Islet precursor cell (in vitro differentiated cells): ENCODE measurements around the gene VAPA.

Experiments
- DNase-seq: peaks from one replicate; pipeline ENCODE4 v3.0.0-alpha.2; 2018

VAPA gene

DNA sequence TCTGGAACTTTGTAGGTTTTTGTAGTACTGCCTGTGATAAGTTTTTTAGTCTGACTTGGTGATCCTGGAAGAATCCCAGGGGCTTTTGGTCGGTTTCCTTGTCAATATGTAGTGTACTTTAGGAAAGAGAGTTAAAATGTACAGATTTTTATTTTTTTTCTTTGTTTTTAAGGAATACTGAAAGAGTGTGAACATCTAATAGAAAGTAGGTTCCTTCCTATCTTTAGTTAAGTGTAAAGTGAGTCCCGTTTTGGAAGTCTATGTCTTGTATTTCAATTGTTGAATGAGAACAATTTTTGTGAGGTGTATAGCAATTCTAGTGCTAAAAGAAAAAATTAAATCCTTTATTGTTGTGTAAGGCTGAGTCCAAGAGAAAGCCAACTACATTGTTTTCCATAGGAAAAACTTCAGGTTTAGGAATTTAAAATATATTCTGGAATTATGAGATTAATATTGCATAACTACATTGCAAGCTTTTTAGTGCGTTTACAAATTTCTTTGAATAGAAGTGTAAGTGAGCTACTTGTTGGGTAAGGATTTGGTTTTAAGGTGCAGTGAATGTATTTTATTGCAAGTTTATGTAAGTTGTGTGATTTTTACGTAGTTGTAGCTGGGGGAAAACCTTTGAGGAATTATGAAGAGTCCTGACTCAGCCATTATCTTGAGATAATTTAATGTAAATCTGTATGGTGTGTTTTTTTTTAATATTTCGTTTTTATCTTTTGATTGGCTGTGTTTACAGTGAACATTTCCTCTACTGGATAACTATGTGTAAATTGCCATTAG, 1.7 kb downstream of the VAPA start:
- no peak for DNase-seq

DNA sequence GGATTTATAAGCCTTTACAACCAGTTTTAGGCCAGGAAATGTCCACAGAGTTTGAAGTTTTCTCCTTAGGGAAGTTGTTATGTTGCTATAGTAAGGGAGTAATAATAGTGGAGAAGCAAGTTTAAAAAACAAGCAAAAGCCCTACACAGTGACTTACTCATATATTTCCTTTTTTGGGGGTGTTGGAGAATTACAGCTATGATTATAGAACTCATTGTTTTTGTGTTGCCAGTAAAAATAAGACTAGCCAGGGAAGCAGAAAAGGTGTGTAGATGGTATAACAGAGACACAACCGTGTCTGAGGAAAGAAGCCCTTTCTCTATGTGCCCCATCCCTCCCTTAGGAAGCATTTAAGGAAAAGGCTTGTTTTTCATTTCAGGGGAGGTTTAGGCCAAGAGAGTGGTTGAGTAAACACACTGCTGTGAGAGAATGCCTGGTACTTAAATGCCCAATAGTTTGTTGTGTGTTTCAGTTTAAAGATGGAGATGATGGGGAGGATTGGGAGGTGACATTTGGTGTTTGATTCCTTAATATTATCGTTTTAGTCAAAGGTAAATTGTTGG, 2.3 kb downstream of the VAPA start:
- DNase-seq, result no peak

DNA sequence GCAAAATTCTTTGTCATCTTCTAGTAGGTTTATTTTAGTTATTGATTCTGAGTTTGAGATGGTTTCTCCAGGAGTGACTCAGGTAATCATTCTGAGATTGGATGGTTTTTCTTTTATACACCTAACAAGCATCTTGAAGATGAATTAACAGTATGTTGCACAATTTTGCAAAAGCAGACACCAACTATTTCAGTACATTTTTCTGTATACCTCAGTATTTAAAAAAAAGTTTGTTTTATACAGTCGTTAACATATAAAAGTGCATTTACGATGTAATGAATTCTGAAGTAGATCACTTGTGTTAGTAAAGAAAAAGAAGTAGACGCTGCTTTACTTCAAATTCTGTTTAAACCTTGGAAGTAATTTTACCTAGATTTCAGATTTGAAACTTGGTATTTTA, 3.0 kb downstream of the VAPA start:
- DNase-seq, result no peak

DNA sequence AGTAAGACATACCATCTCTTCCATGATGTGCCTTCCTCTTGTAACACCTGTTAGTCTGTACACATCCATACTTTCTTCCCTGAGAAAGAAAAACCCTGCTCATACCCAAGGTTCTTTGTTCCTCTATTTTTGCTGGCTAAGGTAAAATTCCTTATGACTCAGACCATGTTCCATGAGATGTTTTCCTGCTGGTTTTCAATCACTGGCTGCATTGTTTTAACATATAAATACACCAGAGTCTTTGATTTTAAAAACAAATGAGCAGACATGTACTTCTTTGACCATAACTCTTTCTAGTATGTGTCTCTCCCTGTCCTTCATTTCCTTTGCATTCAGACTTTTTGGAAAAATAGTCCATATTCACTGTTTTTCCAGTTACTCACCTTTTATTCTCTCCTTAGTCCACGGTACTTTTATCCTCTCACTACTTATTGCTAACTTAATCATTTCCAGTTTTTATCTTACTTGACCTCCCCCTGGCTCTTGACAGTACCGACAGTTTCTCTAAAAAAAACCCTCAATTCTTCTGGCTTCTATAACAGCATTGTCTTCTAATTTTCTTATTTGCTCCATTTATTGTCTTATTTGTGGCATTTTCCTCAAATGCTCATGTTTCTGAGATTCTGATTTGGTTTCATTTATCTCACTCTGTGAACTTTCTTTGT, 4.3 kb downstream of the VAPA start:
- DNase-seq, result no peak

DNA sequence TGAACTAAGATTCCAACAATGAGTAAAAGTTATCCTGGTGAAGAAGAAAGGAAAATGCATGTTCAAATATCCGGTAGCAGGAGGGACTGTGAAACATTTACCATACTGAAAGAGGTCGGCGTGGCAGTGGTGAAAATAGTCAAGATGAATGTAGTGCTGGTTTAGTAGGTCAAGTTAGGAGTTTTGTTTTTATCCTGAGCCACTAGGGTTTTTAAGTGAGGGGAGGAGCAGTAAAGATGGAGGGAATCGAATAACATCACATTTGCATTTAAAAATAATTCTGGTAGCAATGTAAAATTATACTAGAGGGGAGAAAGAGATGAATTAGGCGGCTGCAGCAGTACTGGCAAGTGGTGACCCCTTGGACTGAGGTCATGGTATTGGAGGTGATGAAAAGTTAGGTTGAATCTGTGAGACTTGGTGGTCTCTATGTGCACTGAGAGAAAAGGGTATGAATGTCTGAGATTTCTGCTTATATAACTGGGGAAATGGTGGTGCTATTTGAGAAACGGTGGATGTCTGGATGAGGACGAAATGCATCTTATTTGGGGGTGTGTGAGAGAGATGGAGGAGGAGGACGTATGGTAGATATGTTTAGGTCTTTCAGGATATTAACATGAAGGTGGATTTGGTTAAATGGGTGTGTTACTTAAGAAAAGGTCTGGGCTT, 5.9 kb downstream of the VAPA start:
- no peak for DNase-seq

DNA sequence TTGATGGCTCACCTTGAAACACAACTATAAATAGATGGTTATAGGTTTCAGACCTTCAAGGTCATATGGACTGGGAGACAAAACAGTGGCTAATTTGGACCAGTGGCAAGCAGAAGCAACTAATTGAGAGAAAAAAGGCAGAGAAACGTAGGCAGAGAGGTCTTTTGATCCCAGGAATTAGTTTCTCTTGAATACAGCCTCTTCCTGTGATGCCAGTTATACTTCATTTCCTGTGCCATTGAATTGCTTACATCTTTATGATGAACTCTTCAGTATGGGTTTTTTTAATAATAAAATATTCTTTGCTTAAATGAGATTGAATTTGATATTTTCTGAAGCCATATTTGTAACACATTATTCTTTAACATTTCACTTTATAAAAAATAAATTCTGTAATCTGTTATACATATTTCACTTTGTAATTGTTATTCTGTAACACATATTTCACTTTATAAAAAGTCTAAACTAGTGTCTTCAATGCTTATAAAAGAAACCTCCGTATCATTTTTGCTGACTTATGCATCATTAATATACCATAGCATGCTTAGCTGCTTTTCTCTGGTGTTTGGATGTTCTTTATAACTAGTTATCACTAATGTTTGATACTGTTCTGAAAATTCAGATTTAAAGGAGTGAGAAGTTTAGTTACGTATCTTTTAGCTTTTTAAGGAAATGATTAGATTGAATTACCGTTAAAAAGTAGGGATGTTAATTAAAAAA, 8.9 kb downstream of the VAPA start:
- DNase-seq, result no peak

DNA sequence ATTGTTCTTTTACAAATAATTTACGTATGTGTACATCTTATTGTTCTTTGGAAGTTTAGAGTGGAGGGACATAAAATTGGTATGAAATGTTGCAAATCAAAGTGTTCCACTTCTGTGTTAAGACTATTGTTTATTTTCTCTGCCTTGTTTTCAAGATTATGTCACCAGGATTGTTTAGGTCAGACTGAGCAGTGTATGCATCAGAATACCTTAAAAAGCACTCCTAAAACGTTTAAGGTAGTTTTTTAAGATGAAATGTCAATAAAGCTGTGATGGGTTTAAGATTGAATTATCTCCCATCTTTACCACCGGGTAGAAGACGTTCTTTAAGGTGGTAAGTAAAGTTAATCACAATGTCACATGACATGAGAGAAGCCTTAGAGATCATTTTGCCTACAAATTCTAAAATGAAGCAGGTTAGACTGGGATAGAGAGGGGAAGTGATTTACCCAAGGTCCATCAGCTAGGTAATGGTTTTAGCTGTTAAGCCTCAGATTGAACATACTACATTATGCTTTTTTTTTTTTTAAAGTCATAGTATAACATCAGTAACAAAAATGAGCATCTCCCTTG, 10.6 kb downstream of the VAPA start:
- DNase-seq, result no peak

DNA sequence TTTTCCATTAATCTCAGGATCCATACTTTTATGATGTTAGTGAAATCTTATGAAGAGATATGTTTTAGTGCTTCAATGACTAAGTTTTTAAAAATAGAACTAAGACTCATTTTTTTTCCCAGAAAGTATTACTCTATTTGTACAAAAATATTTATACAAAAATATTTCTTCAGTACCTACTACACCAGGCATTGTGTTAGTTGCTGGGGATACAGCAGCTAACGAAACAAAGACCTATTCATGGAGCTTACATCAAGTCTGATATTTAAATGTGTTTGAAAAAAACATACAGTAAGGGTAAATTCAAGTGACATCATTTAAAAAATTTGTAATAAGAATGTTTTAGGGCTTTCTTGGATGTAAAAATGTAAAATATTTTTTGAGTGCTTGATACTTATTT, 11.6 kb downstream of the VAPA start:
- DNase-seq, result no peak

DNA sequence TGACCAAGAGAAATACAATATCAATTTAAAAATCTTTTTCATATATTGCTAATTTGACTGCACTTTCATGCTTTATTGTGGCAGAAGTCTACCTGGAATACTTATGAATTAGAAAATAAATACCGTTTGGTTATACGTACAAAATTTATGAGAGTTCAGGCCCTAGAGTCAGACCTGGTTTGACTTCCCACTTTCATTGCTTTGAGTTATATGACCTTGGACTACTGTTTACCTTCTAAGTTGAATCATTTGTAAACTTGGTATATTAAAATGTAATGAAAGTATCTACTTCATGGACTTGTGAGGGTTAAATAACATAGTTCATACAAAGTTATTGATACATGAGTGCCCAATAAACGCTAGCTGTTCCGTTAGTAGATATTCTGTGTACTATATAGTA, 12.0 kb downstream of the VAPA start:
- DNase-seq, result no peak

DNA sequence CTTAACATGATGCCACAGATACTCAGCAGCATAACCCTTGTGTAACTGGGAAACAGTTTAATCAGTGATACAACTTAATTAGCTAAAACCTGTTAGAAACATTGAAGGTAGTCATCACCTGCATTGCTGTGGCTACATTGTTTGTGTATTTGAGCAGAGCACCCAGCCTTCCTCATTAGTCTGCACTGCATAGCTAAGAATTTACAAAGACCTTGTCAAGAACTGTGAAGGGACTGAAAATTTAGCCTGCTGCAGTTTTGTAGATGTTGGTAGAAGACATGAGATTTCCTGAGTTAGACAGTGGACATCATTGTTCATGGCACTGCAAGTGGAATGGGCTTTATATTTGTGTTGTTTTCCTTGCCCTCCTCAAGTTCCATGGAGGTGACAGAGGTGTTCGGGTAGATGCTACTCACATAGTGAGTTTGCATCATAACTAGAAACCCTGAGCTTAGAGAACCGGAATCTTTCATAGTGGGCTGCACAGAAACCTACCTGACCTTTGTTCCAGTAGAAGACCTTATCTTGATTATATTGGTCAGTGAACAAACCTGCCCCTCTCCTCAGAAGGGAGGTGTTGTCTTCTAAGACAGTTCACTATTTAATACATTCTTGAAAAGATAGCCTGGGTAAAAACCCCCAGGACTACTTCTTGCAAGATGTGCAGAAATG, 12.5 kb downstream of the VAPA start:
- no peak for DNase-seq

DNA sequence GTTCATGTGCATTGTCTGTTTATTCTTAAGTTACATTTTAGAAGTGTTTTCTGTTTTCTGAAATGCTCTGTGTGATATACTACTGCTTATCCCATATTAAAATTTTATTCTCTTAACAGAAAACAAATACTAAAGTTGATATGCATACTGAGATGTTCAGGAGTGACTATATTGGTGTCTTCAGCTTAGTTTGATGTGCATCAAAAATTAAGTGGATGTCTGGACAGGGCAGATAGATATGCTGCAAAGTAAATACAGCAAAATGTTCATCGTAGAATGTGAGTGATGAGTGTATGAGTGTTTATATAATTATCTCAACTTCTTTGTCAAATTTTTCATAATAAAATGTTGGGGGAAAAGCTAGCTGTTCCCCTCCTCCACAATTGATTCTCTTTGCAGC, 13.2 kb downstream of the VAPA start:
- no peak for DNase-seq

DNA sequence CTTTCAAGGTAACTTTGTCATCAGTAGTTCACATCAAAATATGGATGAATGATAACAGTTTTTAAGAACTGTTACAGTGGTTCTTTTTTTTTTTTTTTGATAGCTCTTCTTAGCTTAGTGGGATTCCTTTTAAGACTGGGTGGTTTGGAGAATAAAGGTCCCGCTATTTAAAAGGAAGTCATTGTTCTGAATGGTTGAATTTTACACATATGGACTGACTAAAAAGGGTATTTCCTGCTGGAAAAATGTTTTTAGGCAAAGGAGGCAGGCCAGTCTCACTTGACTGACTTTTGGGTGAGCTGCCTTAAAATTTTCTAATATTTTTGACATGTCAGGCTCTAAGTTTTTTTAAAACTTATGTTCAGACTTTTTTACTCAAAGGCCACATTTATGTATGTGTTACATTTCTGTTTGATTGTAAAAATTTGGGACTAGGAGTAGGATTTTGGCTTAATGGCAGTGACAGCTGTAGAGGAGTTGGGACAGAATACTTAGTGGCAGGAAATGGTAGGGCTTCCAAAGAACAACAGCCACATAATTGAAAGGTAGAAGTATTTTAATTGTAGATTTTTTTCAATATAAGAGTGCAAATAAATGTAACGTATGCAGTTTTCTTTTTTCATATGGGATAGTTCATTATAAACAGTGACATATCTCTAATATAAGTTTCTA, 13.7 kb downstream of the VAPA start:
- DNase-seq, result no peak

DNA sequence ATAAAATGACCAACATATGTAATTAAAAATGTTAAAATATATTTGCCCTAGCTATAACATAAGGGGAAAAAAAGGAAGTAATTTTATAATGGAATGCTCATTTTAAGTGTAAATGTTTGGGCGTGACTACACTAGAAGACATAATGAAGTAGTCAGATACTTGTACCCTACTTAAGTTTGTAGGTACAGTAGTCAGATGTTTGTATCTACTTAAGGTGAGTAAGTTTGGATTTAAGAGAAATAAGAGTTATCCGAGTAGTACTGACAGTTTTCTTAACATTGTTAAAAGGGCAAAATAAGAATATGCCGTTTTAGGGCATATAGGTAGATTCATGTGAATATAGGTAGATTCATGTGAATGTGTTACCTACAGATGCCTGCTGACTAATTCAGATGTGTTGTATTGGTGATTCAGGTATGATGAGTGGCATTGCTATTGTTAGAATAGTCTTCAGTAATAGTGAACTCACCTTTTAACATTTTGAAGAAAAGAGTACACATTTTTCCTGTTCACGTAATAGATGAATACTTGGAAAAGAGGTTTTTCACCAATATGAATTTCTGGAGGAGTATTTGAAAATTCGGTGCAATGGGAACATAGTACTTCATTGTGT, 14.9 kb downstream of the VAPA start:
- DNase-seq, result no peak

DNA sequence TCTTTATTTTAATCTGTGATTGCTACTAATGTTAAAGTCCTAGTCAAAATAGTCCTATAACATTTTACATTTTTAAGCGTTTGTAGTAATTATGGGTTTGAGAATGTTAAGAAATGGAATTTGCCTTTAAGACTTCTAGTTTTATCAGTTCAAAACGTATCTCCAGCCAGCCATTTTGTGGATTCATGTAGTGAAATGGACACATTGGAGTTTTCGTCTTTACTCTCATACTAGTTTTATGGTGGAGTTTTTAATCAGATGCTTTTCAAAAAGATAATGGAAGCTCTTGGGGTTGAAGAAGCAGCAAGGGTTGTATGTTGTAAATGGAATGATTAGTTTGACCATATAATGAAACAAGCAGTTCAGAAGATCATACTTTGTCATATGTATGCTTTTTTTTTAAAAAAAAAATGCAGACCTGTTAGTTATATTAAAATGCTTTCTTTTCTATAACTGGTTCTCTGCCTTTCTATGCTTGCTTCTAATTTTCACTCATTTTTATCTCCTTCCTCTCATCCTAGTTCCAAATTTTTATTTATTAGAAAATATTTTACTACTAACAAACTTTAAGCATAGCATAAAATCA, 16.6 kb downstream of the VAPA start:
- no peak for DNase-seq

DNA sequence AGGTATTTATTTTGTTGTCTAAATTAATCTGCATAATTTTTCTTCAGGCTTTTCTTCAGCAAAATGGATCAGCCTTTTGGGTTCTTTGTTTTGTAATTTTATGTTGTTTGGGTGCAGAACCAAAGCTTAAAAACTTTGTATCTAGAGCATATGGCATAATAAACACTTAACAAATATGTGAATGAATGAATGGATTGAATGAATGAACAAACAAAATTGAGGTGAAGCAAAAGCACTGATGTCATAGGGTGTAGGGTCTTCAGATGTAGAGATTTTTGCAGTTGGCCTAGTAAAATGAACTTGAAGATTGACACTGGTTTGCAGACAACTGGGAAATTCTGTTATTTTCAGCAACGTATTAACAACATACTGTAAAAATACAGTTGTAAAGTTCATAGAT, 17.3 kb downstream of the VAPA start:
- DNase-seq, result no peak

DNA sequence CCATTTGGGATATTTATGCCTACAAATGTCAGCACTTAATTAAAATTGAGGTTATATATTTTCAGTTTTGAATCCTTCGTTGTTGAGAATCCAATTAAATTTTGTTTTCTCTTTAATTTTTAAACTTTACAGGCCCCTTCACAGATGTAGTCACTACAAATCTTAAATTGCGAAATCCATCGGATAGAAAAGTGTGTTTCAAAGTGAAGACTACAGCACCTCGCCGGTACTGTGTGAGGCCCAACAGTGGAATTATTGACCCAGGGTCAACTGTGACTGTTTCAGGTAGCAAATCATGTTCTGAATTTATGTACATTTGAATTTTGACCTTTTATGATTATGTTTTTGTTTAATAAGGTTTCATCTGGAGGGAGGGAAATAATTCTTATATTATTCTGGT, 17.9 kb downstream of the VAPA start:
- DNase-seq, result no peak

DNA sequence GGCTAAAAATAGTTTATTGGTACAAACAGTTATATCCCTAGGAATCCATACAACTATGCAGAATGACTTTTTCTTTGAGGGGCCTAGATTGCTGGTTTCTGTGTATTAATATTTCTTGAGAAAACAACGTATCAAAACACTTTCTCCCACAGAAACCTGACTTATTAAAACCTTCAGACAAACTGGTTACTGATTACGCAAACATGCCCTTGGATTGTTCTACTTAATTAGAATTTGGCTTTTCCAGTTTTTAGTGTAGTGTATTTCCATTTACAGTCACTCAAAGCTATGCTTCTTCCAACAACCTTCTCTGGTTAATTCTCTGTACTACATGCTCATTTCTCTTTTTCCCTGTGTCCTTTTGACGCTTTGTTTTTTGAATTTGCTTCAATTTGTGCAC, 20.0 kb downstream of the VAPA start:
- DNase-seq, result no peak

DNA sequence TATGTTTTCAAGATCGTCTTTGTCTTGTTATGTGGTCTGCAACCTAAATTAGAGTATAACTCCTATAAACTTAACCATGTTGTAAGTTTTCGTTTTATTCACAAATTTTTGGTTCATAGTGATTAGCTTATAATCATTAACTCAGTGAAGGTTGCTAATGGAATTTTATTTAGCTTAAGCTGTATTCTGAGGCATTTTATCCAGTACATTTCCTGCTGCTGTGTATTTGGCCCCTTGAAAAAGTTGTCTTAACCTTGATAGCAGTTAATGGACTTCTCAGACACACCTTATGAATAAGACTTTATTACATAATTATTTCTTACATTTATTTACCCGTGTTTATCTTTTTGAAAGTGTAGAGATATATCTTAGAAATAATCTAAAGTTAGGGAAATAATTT, 20.5 kb downstream of the VAPA start:
- no peak for DNase-seq

DNA sequence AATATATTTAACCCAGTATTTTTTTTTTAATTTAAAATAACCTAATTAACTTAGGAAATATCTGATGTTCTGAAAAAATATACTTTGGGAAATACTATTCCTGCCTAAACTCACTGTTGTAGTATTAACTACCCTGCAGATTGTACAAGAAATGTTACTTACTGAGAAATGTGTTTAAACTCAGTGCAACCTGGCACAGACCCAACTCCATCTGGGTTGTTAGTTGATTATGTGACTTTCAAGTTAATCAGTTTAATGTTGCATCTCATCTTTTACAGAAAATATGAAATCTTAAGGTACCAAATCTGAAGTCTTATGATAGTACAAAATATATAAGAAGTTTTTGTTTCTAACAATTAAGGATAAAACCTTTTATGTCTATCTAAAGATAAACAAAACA, 27.3 kb downstream of the VAPA start:
- DNase-seq, result no peak

DNA sequence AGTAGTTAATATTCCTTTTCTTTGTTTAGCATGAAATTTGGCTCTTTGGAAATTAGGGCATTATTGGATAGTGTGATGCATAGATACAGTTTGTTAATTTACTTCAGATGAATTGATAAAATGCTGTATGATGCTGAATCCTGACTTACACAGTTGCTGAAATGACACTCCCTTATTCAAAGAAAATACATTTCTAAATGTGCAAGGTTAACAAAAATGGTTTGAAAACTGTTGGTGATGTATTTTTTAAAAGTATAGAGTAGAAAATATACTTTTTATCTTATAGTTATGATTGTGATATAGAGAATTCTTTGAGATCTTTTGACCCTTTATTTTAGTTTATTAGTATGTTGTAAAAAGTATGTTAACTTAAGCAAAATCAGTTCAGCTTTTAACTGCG, 27.8 kb downstream of the VAPA start:
- no peak for DNase-seq

DNA sequence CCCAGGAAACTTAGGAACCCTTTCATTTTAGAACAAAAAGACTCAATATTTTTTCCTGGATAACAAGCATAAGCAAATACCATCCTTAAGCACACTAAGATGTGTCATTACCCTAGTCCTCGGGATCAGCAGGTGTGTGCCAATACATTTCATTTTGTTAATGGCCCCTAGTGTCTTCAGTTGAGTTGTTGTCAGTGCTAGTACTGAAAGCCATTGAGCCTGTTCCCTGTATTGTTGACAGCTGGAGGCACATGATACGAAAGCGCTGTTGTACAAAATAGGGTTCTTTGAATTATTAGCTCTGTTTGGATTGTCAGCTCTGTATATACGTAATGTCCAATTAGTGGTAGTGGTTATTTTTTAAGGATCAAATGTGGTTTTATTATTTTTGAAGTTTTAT, 29.5 kb downstream of the VAPA start:
- DNase-seq, result no peak
